ENCODE measurements around the gene ASPA.
"Not testable (repeated sequence)": the region's sequence is repeated elsewhere in the genome, so short reads cannot be mapped to it uniquely, and the experiment has no call there.

ASPA gene

GRCh38 chr17:3510090-3510489 is 34.3 kb downstream of the ASPA start:
- no peak for DNase-seq

GRCh38 chr17:3511852-3512504 is 36.2 kb downstream of the ASPA start:
- DNase-seq = no peak

DNA sequence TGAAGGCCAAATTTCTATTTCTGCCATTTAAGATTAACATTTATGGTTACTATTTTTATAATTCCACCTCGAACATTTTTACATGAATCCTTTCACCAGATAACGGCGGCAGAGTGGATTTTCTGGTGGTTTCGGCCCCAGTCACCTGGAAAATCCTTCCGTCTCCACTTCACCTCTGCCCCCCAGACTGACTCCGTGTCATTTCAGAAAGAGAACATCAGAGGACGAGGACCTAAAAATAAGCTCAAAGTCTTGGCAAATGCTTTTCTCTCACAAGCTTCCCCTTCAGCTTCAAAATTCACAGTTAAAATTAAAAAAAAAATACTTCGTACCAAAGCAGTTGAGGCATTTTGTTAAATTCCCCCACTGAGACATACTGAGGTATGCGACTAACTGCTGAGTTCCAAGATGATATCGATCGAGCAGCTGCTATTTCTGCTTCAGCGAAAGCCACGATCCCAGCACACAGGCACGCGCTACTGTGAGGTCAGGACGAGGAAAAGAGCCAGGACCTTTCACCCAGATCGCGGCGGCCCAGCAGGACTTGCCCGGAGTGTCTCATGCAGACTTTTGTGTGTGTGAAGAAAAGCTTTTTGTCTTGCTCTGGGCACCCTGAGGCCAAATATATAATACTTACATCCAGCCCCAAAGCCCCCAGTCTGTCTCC is 36.8 kb downstream of the ASPA start:
- DNase-seq = no peak

DNA sequence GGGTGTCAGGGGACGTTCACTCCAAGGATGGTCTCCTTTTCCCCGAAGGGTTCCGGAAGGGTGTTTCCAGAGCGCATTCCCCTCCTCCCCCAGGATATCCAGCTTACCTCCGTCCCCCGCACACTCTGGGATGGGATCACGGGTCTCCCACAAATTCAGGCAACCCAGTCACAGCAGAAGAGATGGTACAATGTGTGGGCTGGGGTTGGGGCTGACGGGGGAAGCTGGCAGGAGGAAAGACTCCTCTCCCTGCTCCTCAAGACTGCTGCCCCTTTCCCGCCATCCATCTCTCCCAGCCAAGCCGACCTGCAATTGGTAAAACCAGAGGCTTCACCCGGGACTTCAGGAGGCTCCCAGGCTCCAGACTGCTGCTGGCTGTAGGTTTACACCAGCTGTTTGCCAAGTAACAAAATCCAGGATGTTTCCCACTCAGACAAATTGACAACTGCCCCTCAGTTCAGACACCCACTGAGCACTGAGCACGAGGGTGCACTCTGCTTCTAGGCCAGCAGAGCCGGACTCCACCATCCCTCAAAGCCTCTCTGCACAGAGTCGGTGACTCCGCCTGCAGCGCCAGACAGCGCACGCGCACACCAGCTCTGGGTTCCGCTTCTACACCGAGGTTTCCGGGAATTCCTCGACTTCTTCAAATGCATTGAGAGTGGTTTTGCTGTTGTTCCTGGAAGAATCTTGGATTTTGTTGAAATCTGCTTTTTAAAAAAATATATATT is 37.7 kb downstream of the ASPA start:
- no peak for DNase-seq

DNA sequence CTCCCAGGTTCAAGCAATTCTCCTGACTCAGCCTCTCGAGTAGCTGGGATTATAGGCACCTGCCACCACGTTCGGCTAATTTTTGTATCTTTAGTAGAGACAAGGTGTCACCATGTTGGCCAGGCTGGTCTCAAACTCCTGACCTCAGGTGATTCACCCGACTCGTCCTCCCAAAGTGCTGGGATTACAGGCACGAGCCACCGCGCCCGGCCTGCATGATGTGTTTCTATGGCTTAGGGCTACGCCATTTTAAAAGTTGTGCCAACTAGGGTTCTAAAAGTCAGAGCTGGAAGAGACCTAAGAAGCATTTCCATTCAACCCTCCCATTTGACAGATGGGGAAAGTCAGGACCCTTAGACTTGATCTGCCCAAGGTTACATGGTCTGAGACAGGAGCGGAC is 38.4 kb downstream of the ASPA start:
- DNase-seq = not testable (repeated sequence)

DNA sequence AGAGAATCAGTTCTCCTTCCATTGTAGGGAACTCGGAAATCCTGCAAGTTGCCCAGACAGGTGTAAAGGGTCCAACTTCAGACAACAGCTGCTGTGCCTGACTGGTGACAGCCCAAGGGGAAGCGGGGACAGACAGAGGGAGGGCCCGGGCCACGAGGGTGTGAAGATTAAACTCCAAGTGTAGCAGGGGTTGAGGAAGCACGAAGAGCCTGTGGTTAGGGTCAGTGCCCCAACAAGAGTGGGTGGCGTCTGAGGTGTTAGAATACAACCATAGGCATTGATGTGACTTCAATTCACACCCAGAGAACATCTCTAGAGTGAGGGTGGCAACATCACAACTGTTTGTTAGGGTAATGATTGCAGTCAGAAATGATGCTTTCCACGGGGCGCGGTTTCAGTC is 39.1 kb downstream of the ASPA start:
- no peak for DNase-seq

GRCh38 chr17:3519472-3519871 is 43.7 kb downstream of the ASPA start:
- DNase-seq = not testable (repeated sequence)

DNA sequence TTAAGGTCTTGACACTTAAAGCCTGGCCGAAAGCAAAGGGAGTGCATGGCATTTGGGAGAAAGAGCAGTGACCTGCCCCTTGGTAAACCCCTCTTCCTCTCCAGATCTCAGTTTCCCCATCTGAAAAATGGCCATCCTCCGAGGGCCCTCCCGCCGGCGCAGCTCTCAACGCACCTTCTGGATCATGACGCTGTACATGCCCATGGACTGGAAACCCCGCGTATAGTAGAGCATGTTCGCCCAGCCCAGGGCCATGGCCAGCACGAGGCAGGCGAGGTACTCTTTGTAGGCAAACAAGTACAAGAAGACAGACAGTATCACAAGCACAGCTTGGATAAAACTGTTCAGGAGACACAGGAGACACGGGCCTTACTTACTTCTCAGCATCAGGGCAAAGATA is 48.2 kb downstream of the ASPA start:
- DNase-seq = no peak

- DNase-seq = no peak
Observed at GRCh38 chr17:3526491-3526890, 50.7 kb downstream of the ASPA start.

GRCh38 chr17:3526971-3527370 is 51.2 kb downstream of the ASPA start:
- no peak for DNase-seq

DNA sequence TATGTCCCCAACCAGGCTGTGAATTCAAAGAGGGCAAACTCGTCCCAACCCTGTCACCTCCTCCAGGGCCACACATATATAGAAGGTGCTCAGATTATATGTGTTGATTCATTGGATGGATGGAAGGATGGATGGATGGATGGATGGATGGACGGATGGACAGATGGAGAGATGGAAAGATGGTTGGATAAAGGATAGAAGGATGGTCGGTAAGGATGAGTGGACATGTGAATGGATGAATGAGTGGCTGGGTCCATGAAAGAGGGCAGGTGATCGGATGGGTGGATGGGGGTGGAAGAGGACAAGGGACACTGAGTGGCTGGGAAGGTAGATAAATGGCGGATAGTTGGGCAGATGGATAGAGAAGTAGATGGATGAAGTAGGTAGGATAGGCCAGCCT is 51.7 kb downstream of the ASPA start:
- no peak for DNase-seq

- DNase-seq = no peak
Observed at GRCh38 chr17:3527896-3528295, 52.1 kb downstream of the ASPA start.

DNA sequence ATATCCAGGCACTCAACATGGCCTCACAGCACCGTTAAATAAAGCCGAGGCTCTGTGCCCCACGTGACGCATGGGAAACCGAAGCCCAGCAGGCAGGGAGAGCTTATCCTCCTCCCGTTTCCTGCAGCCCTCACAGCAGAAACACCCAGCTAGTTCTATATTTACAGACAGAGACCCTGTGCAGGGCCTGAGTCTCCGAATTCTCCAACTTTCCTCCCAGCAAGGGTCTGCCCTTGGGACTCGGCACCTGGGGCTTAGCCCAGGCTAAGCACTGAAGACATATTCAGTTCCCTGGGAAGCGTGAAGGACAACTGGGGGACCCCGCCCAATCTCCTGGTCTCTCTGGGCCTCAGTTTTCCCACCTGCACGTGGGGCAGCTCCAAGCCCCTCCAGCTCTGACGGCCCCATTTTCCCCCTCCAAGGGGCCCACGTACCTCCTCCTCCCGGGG is 52.6 kb downstream of the ASPA start:
- no peak for DNase-seq

DNA sequence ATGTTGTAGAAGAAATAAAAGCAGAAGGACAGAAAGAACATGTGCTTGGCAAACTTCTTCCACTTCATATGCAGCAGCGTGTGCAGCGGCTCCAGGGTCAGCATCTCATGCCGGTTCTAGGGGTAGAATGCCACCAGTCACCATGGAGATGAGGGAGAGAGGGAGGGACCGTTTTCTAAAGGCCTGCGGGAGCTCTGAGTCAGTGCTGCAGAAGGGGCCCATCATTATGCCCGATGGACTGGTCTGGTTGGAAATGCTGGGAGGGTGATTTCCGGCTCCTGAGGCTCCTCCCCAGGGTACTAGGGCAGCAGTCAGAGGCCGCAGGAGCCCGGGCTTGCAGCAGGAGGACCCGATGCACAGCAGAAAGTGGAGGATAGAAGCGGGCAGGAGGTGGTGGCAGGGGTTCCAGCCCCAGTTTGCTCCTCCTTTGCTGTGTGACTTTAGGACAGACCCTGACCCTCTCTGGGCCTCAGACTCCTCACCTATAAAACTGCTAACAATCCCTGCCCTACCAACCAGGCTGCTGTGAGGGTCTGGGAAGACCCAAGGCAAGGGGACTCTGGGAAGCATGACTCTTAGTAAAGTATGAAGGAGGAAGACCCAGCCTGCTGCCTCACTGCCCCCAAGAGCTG is 53.2 kb downstream of the ASPA start:
- DNase-seq = no peak

DNA sequence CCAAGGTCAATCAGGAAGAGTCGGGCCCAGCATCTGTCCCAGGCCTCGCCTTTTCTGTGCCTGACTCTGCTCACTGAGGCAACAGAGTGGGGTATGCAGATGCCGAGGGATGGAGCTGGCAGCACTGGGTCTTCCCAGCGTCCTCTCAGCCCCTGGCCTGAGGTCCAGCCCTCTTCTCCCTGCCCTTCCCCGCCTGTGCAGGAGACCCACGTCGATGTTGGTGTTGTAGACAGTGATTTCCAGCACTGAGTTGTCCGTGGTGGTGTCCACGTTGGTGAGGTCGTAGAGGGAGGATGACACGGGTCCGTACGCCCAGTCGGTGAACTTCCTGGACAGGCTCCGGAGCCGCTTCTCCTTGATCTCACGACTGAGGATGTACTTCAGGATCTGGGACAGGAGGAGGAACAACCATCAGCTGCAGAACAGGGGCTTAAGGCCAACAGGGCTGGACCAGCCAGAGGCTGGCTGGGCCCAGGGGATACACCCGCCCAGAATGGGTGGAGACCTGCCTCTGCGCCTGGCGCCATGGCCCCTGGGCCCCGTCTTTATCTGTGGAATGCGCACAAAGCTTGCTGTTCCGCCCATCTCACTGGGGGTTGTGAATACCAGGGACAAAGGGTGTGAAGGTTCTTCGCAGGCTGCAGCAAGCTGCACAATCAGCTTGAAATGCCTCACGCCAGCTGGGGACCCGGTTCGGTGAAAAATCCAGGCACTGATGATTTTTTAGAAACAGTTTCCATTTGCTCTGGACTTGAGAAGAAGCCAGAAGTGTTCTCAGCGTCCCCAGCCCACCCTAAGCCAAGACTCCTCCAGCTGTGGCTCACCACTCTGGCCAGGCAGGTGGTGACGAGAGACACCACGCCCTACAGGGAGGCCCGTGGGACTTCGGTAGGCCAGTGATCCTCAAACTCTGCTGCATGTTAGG is 54.3 kb downstream of the ASPA start:
- DNase-seq = no peak

- no peak for DNase-seq
Observed at GRCh38 chr17:3531266-3532101, 55.7 kb downstream of the ASPA start.

GRCh38 chr17:3532106-3532858 is 56.5 kb downstream of the ASPA start:
- DNase-seq = no peak

DNA sequence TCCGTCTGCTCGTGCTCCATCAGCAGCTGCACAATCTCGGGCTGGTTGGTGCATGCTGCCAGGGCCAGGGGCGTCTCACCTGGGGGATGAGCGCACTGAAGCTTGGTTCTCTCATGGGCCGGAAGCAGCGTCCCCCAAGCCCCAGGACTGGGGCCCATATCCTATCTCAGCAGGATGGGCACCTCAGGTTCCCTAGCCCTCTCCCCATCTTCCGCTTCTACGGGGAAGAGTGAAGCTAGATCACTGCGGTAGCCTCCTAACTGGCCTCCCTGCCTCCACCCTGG is 57.0 kb downstream of the ASPA start:
- DNase-seq = no peak

- no peak for DNase-seq
Observed at GRCh38 chr17:3533752-3534151, 58.0 kb downstream of the ASPA start.

DNA sequence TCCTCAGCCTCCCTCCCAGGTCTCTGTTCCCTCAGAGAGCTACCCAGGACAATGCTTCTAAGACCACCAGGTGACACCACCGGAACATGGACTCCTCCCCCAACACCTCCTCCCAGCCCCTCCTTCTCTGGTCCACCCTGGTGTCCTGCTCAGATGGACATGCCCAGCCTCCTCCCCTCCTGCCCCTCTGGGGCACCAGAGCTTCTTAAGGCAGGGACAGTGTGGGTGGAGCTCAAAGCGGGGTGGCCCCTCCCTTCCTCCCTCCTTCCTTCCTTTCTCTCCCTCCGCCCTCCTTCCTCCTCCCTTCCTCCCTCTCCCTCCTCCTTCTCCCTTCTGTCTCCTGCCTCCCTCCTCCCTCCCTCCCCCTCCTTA is 59.1 kb downstream of the ASPA start:
- DNase-seq = no peak
